Liver (tissue), 9 donors: Measurements from ENCODE around the gene PGS1. TPM values are rescaled to one million over a fixed set of nuclear protein-coding genes. Genes with fewer than 3 reads are reported as not detected.

ENCODE experiments used
- DNase-seq: peaks from one replicate; pipeline ENCODE4 v3.0.0-alpha.2; 2017; ENCODE audit warnings: low spot score
- H3K27ac ChIP-seq, 2 donors: one replicate each; pipeline ENCODE4 v1.7.0; 2013; ENCODE audit warnings: inconsistent platforms in 2 of 2, low read length in 2 of 2, control low read depth in 1 of 2, low read depth in 1 of 2, mild to moderate bottlenecking in 1 of 2
- H3K27me3 ChIP-seq, 4 donors: one replicate each; pipeline versions ENCODE4 v1.6.1 to v1.7.0; 2013; ENCODE audit warnings: low read length in 3 of 4, inconsistent platforms in 1 of 4, mild to moderate bottlenecking in 1 of 4, moderate library complexity in 1 of 4; ENCODE audit not compliant: control insufficient read depth in 4 of 4, insufficient read depth in 4 of 4
- H3K36me3 ChIP-seq, 4 donors: one replicate each; pipeline versions ENCODE4 v1.6.1 to v1.7.0; 2013; ENCODE audit warnings: low read length in 3 of 4, mild to moderate bottlenecking in 3 of 4, low read depth in 1 of 4, moderate library complexity in 1 of 4; ENCODE audit not compliant: control insufficient read depth in 4 of 4, insufficient read depth in 3 of 4
- H3K4me1 ChIP-seq, 4 donors: one replicate each; pipeline versions ENCODE4 v1.6.1 to v1.7.0; 2013; ENCODE audit warnings: low read length in 3 of 4, mild to moderate bottlenecking in 3 of 4, moderate library complexity in 1 of 4; ENCODE audit not compliant: control insufficient read depth in 4 of 4, insufficient read depth in 4 of 4
- H3K4me3 ChIP-seq, 3 donors: one replicate each; pipeline versions ENCODE4 v1.6.1 to v1.7.0; 2013; ENCODE audit warnings: low read length in 3 of 3, control low read depth in 1 of 3, low read depth in 1 of 3, mild to moderate bottlenecking in 1 of 3
- H3K9ac ChIP-seq, 2 donors: one replicate each; pipeline ENCODE4 v1.7.0; 2013; ENCODE audit warnings: low read length in 2 of 2, mild to moderate bottlenecking in 2 of 2, moderate library complexity in 2 of 2, control low read depth in 1 of 2, low read depth in 1 of 2
- H3K9me3 ChIP-seq, 4 donors: one replicate each; pipeline versions ENCODE4 v1.6.1 to v1.7.0; 2013; ENCODE audit warnings: low read length in 3 of 4; ENCODE audit not compliant: control insufficient read depth in 4 of 4
- CTCF ChIP-seq: fragments of 150-350 bp; IDR thresholded peaks from 2 replicates; pipeline ENCODE4 v1.5.1; 2017; ENCODE audit warnings: improper control_type of control experiment, low read depth, low read length; ENCODE audit not compliant: missing input control
- EGR1 ChIP-seq, 2 donors: IDR thresholded peaks; 2 replicates each; pipeline ENCODE4 v1.6.1; 2016 to 2018; ENCODE audit warnings: antibody characterized with exemption in 2 of 2, low read depth in 2 of 2
- FOXA1 ChIP-seq: IDR thresholded peaks from 2 replicates; pipeline ENCODE4 v1.6.1; 2016; ENCODE audit warnings: antibody characterized with exemption
- FOXA2 ChIP-seq: IDR thresholded peaks from 2 replicates; pipeline ENCODE4 v1.6.1; 2016; ENCODE audit warnings: antibody characterized with exemption
- GABPA ChIP-seq, 2 donors: IDR thresholded peaks in 1 of 2; conservative IDR thresholded peaks in 1 of 2; 2 replicates each; pipeline ENCODE4 v1.6.1; 2016; ENCODE audit warnings: antibody characterized with exemption in 2 of 2, mild to moderate bottlenecking in 1 of 2, moderate library complexity in 1 of 2
- HNF4A ChIP-seq, 2 donors: conservative IDR thresholded peaks; 2 replicates each; pipeline ENCODE4 v1.6.1; 2016; ENCODE audit warnings: antibody characterized with exemption in 2 of 2, mild to moderate bottlenecking in 2 of 2
- HNF4G ChIP-seq: IDR thresholded peaks from 2 replicates; pipeline ENCODE4 v1.6.1; 2016; ENCODE audit warnings: antibody characterized with exemption
- JUND ChIP-seq, 2 donors: IDR thresholded peaks; 2 replicates each; pipeline ENCODE4 v1.6.1; 2016; ENCODE audit warnings: antibody characterized with exemption in 2 of 2
- NR2F2 ChIP-seq: IDR thresholded peaks from 2 replicates; pipeline ENCODE4 v1.6.1; 2016; ENCODE audit warnings: antibody characterized with exemption
- RAD21 ChIP-seq, 2 donors: IDR thresholded peaks; 2 replicates each; pipeline ENCODE4 v1.6.1; 2016; ENCODE audit warnings: antibody characterized with exemption in 2 of 2, mild to moderate bottlenecking in 2 of 2
- REST ChIP-seq: IDR thresholded peaks from 2 replicates; pipeline ENCODE4 v1.6.1; 2016; ENCODE audit warnings: antibody characterized with exemption, mild to moderate bottlenecking
- RXRA ChIP-seq, 2 donors: IDR thresholded peaks; 2 replicates each; pipeline ENCODE4 v1.6.1; 2017 to 2018; ENCODE audit warnings: antibody characterized with exemption in 2 of 2, mild to moderate bottlenecking in 1 of 2
- SP1 ChIP-seq: IDR thresholded peaks from 2 replicates; pipeline ENCODE4 v1.6.1; 2018; ENCODE audit warnings: antibody characterized with exemption, mild to moderate bottlenecking
- TAF1 ChIP-seq: conservative IDR thresholded peaks from 2 replicates; pipeline ENCODE4 v1.6.1; 2016; ENCODE audit warnings: antibody characterized with exemption, mild to moderate bottlenecking
- YY1 ChIP-seq: IDR thresholded peaks from 2 replicates; pipeline ENCODE4 v1.6.1; 2016; ENCODE audit warnings: antibody characterized with exemption, mild to moderate bottlenecking
- ZBTB33 ChIP-seq: IDR thresholded peaks from 2 replicates; pipeline ENCODE4 v1.6.1; 2016; ENCODE audit warnings: antibody characterized with exemption
- WGBS: extraction: QIAGEN DNeasy Blood & Tissue Kit; methylation state at CpG from one replicate; pipeline ENCODE4 v1.1.7; 2013; 5-methylcytosine and 5-hydroxymethylcytosine counted together
- polyA plus RNA-seq, 2 donors: library from polyadenylated mRNA; stranded (reverse) in 1 of 2; unstranded in 1 of 2; fragments of 200-250 nt in 1 of 2; fragments of >200 nt in 1 of 2; fragmentation: Nextera tagmentation in 1 of 2; extraction: Ambion mirVana in 1 of 2; gene quantifications; one replicate each; pipeline versions ENCODE4 v1.2.1 to v1.2.3, GENCODE V29; 2013 to 2015
- total RNA-seq, 2 donors: library from RNA; depleted of rRNA; stranded (reverse); fragments of >200 nt; gene quantifications; one replicate each; pipeline ENCODE4 v1.2.3, GENCODE V29; 2014
- TF ChIP-seq, protein P1 (sequence below): IDR thresholded peaks from 2 replicates; pipeline ENCODE4 v1.6.1; 2016; ENCODE audit warnings: antibody characterized with exemption
- TF ChIP-seq, protein P2 (sequence below): IDR thresholded peaks from 2 replicates; pipeline ENCODE4 v1.6.1; 2016; ENCODE audit warnings: antibody characterized with exemption
- donor health status: healthy.
- donor health status: healthy.
- donor health status: healthy.
- donor health status: healthy.
- donor health status: healthy.

PGS1 gene
- total and polyA plus RNA-seq, 4 donors: 8.1 to 24.1 (median 12.2) TPM

DNA sequence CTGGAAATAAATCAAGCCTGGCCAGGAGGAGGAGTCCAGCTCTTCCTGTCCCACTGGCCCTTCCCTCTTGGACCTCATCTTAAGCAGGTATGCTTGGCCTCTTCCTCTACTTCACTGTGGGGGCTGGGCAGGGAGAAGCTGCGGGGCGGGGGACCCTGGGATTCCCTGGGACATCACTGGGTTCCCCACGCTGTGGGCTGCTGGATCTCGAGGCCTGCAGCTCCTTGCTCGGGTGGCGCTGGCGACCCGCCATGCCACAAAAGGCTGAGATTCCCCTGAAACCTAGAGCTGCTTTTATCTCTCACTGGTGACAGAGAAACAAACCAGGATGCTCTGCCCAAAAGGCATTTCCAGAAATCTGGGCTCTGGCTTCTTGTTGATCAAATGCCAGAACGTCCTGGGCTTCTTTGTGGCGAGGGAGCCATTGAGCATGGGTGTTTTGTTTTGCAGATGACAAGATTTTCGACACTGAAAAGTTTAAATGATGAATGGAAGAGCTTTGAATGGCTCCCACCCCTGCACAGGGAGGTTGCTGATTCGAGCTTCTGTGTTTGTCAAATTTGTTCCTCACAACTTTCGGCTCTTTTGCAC lies 8.6 kb upstream of the PGS1 start:
- no peak for DNase-seq

More for the DNA sequence above, 8.6 kb upstream of the PGS1 start:
- Histone ChIP-seq H3K4me3 (no peak overlapping the region), H3K9ac (no peak overlapping the region), H3K27ac (no peak overlapping the region), H3K4me1 (peaks cover 0 to 2% (median 0%) of the 10 kb centered on the region in 4 donors), H3K27me3 (no peaks in the 10 kb centered on the region), H3K9me3 (no peaks in the 10 kb centered on the region), H3K36me3 (no peaks in the 10 kb centered on the region)
- 69% methylated on average over 13 of the region's 13 CpGs for WGBS
- TF ChIP-seq YY1 (no peak), RAD21 (IDR thresholded peaks at IDR 0.05) (no peak), TAF1 (no peak), HNF4A (conservative IDR thresholded peaks at IDR 0.05) (no peak), REST (no peak), GABPA (IDR thresholded peaks at IDR 0.05 in 1 of 2, conservative IDR thresholded peaks at IDR 0.05 in 1 of 2) (no peak), HNF4G (no peak), CTCF (no peak), EGR1 (IDR thresholded peaks at IDR 0.05; ENCODE audit: low read depth in 2 of 2) (no peak), NR2F2 (no peak), RXRA (IDR thresholded peaks at IDR 0.05) (no peak), ZBTB33 (no peak), FOXA1 (no peak), SP1 (no peak), FOXA2 (no peak), JUND (IDR thresholded peaks at IDR 0.05) (no peak)
- TF ChIP-seq, protein P1, sequence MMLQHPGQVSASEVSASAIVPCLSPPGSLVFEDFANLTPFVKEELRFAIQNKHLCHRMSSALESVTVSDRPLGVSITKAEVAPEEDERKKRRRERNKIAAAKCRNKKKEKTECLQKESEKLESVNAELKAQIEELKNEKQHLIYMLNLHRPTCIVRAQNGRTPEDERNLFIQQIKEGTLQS: no peak
- TF ChIP-seq, protein P2, sequence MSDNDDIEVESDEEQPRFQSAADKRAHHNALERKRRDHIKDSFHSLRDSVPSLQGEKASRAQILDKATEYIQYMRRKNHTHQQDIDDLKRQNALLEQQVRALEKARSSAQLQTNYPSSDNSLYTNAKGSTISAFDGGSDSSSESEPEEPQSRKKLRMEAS: no peak
